Bronchus fibroblast of lung (primary cell): ENCODE measurements around the gene GPRIN2. TPM values are rescaled to one million over a fixed set of nuclear protein-coding genes. Genes with fewer than 3 reads are reported as not detected.

Experiments
- total RNA-seq: library from RNA; depleted of rRNA; stranded (reverse); fragments of >200 nt; gene quantifications from 2 replicates; pipeline ENCODE4 v1.2.3, GENCODE V29; 2015

GPRIN2 gene
- total RNA-seq = not detected in 2 replicates

DNA sequence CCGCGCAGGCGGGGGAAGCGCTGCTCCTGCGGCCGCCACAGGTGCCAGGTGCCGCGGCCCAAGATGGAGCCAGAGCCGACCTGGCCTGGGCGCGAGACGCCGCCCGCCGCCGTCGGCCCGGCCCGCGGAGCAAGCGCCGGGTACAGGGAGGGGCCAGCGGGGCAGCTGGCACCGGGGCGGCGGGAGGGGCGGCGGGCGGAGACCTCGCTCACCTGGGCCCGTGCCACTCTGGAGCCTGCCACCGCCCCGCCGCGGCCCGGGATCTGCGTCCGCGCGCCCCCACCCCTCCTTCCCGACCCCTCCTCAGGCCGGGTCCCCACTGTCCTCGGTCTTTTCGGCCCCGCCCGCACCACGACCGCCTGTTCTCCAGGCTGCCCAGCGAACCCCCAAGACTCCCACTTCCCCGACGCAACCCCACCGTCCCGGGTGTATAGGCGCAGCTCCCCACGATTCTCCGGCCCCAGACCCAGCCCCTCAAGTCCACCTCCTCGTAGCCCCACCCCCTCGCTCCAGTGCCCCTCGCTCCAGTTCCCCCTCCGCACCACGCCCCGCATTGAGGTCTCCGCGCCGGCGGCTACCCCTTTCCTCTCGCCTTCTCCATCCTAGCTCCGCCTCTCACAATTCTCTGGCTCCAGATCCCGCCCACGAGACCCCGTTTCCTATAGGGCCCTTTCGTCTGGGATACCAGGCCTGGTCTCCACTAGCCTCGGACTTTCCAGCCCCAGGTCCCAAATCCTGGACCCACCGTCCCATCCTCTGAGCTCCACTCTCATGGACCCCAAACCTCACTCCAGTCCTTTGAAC lies at the start of gene GPRIN2:
TSS of gene GPRIN2 (minus strand) at position 144 of the 804 bp plus-strand sequence. CDS start 5,922 bp downstream, outside the sequence.

GRCh38 chr10:46578474-46579178 lies 22.2 kb upstream of the GPRIN2 start, which contains the start of gene SYT15:
Gene SYT15 (plus strand): TSS chr10:46579128. CDS start chr10:46579169, 41 bp downstream.

Other genes with a start within 250 kb of the GPRIN2 start
- not detected in 2 replicates for gene ANXA8L1, start 180.9 kb downstream of the GPRIN2 start, total RNA-seq
- not detected in 2 replicates for gene NPY4R, start 90.7 kb downstream of the GPRIN2 start, total RNA-seq
- 0.59 TPM in 1 of 2 replicates, not detected in the other for gene SYT15, start 22.5 kb upstream of the GPRIN2 start, total RNA-seq